GM12878 (cell line): Measurements from ENCODE around the gene TSHR. TPM values are rescaled to one million over a fixed set of nuclear protein-coding genes. Genes with fewer than 3 reads are reported as not detected.

Source experiments
- ATAC-seq: fragments of 200-7000 bp; cut with Tn5 transposase; 3 replicates; pipeline ENCODE4 v1.9.1; 2020; ENCODE audit warnings: mild to moderate bottlenecking, moderate library complexity
- BruUV-seq: library from RNA; stranded (reverse); fragments of 400-500 nt; replicated peaks from 2 replicates; lab custom pipeline; 2021; lab: Mats Ljungman, UMichigan
- CTCF ChIA-PET: fragments of 300-600 bp; sonication (Branson Sonifier 250); formaldehyde crosslinking; extraction: SDS; loops from one replicate; lab custom pipeline; 2021; ENCODE audit warnings: inconsistent platforms; lab: Yijun Ruan, JAX
- POLR2A ChIA-PET: fragments of 350-600 bp; formaldehyde crosslinking; extraction: SDS; loops from one replicate; lab custom pipeline; 2021; ENCODE audit warnings: inconsistent platforms; lab: Charles Lee
- RAD21 ChIA-PET: fragments of 300-600 bp; sonication (Branson Sonifier 250); formaldehyde crosslinking; loops from one replicate; lab custom pipeline; 2023; ENCODE audit warnings: antibody characterized with exemption; ENCODE audit not compliant: unreplicated experiment; lab: Charles Lee
- SMC1A ChIA-PET: fragments of 300-600 bp; sonication (Branson Sonifier 250); formaldehyde crosslinking; loops from one replicate; lab custom pipeline; 2023; ENCODE audit not compliant: unreplicated experiment, uncharacterized antibody; lab: Charles Lee
- DNase-seq: peaks from one replicate; pipeline ENCODE4 v3.0.0-alpha.2; 2011; ENCODE audit warnings: low read depth, low spot score
- FAIRE-seq: peaks from 3 replicates; lab custom pipeline; 2011; peaks lifted over from hg19 to GRCh38; lab: Jason Lieb, UNC
- H2AFZ ChIP-seq: 2 replicates; pipeline ENCODE4 v1.6.0; 2011; ENCODE audit warnings: low read depth, low read length, control low read depth; ENCODE audit not compliant: control insufficient read depth
- H3K27ac ChIP-seq: 2 replicates; pipeline ENCODE4 v1.5.1; 2011; ENCODE audit warnings: control low read depth; ENCODE audit not compliant: control insufficient read depth, insufficient read depth
- H3K27me3 ChIP-seq, 2 experiments: replicated peaks in 1 of 2; 2 replicates each; pipeline versions ENCODE4 v1.6.0 to v1.6.1; 2011; ENCODE audit warnings: low read length in 1 of 2; ENCODE audit not compliant: control insufficient read depth in 2 of 2, insufficient read depth in 2 of 2
- H3K36me3 ChIP-seq, 2 experiments: 2 replicates each; pipeline ENCODE4 v1.5.1; 2011; ENCODE audit warnings: low read length in 1 of 2; ENCODE audit not compliant: control insufficient read depth in 2 of 2, insufficient read depth in 2 of 2
- H3K4me1 ChIP-seq: 2 replicates; pipeline ENCODE4 v1.6.1; 2011; ENCODE audit warnings: mild to moderate bottlenecking, low read length, moderate library complexity, mixed read lengths; ENCODE audit not compliant: control insufficient read depth, insufficient read depth
- H3K4me2 ChIP-seq: 2 replicates; pipeline ENCODE4 v1.6.0; 2011; ENCODE audit warnings: control low read depth; ENCODE audit not compliant: control insufficient read depth, insufficient read depth
- H3K4me3 ChIP-seq: fragments of 200-600 bp; sonication (generic); 2 replicates; pipeline ENCODE4 v1.5.1; 2016
- H3K79me2 ChIP-seq: 2 replicates; pipeline ENCODE4 v1.6.0; 2011; ENCODE audit warnings: low read length; ENCODE audit not compliant: control insufficient read depth, insufficient read depth
- H3K9ac ChIP-seq: 2 replicates; pipeline ENCODE4 v1.8.0; 2011; ENCODE audit warnings: low read length, control low read depth, mixed read lengths; ENCODE audit not compliant: control insufficient read depth, insufficient read depth
- H3K9me3 ChIP-seq: replicated peaks from 3 replicates; pipeline ENCODE4 v1.5.1; 2011; ENCODE audit warnings: mild to moderate bottlenecking, low read length; ENCODE audit not compliant: control insufficient read depth, insufficient read depth
- H4K20me1 ChIP-seq: 2 replicates; pipeline ENCODE4 v1.6.0; 2011; ENCODE audit not compliant: control insufficient read depth, insufficient read depth
- ETV6 ChIP-seq, 2 experiments: fragments of 450-650 bp in 1 of 2; IDR thresholded peaks in 1 of 2; conservative IDR thresholded peaks in 1 of 2; 2 replicates each; pipeline ENCODE4 v1.6.1; 2014; ENCODE audit warnings: antibody characterized with exemption in 1 of 2, borderline replicate concordance in 1 of 2, low read depth in 1 of 2, mild to moderate bottlenecking in 1 of 2, moderate library complexity in 1 of 2
- IKZF2 ChIP-seq, 2 experiments: fragments of 450-650 bp; IDR thresholded peaks; 2 replicates each; pipeline ENCODE4 v1.6.1; 2017; ENCODE audit warnings: mild to moderate bottlenecking in 2 of 2, moderate library complexity in 2 of 2
- NRF1 ChIP-seq: conservative IDR thresholded peaks from 2 replicates; pipeline ENCODE4 v1.6.1; 2011; ENCODE audit warnings: mild to moderate bottlenecking, low read depth, low read length, improper control_type of control experiment
- POLR2AphosphoS2 ChIP-seq: IDR thresholded peaks from 2 replicates; pipeline ENCODE4 v1.6.1; 2011; ENCODE audit warnings: low read depth, mild to moderate bottlenecking, low read length, improper control_type of control experiment, moderate library complexity
- PRDM15 ChIP-seq: fragments of 450-650 bp; formaldehyde crosslinking; IDR thresholded peaks from 2 replicates; pipeline ENCODE4 v1.4.0; 2020; ENCODE audit warnings: mild to moderate bottlenecking, moderate library complexity
- ZNF207 ChIP-seq: fragments of 450-650 bp; IDR thresholded peaks from 2 replicates; pipeline ENCODE4 v1.6.1; 2014; ENCODE audit warnings: antibody characterized with exemption, mild to moderate bottlenecking, borderline replicate concordance
- WGBS: methylation state at CpG from one replicate; pipeline ENCODE4 v1.1.6; 2016; ENCODE audit warnings: low lambda C conversion rate; ENCODE audit not compliant: insufficient replicate concordance, insufficient coverage; ENCODE audit errors: missing lambda C conversion rate; 5-methylcytosine and 5-hydroxymethylcytosine counted together
- in situ Hi-C: fragments of 300-500 bp; cut with MboI; formaldehyde crosslinking; loops from 9 replicates; pipeline ENCODE4 v1.14.3; 2018; ENCODE audit warnings: mixed read lengths
- intact Hi-C: fragments of 100-400 bp; cut with micrococcal nuclease; formaldehyde crosslinking; loops from one replicate; pipeline ENCODE4 v1.14.2; 2022; ENCODE audit not compliant: unreplicated experiment
- polyA plus RNA-seq, 11 experiments: library from polyadenylated mRNA; depleted of rRNA in 4 of 11; unstranded in 6 of 11; stranded (reverse) in 5 of 11; fragments of >200 nt; fragmentation: Nextera tagmentation in 4 of 11; fragmentation: Illumina TruSeq in 1 of 11; extraction: Ambion mirVana in 4 of 11; extraction: Trizol in 1 of 11; gene quantifications; 1 replicate in 1 of 11; 2 replicates in 10 of 11; pipeline versions ENCODE4 v1.2.1 to v1.2.3, GENCODE V29; 2011 to 2016; ENCODE audit warnings: inconsistent platforms in 2 of 11, missing spikeins in 2 of 11, low read depth in 1 of 11
- total RNA-seq, 4 experiments: library from RNA; depleted of rRNA in 3 of 4; stranded (reverse); fragments of >200 nt in 3 of 4; fragmentation: Illumina TruSeq in 1 of 4; extraction: Trizol in 1 of 4; gene quantifications; 2 replicates each; pipeline versions ENCODE4 v1.2.1 to v1.2.3, GENCODE V29; 2013 to 2021
- TF ChIP-seq, protein P1 (sequence below): fragments of 450-650 bp; IDR thresholded peaks from 2 replicates; pipeline ENCODE4 v1.6.1; 2017; ENCODE audit warnings: mild to moderate bottlenecking, moderate library complexity

The TSHR gene
- total and polyA plus RNA-seq, 10 of the 15 experiments (the other 5 are each of a cell fraction or from before 2014, with no cell fraction given) = 0.06 to 0.31 TPM; not detected in 8

GRCh38 chr14:81127785-81128184 is 172.4 kb downstream of the TSHR start:
- H3K4me3 ChIP-seq = no peak overlapping the region
- no peak overlapping the region for H2AFZ ChIP-seq
- no peak for DNase-seq
- H3K4me2 ChIP-seq = no peak overlapping the region
- no peaks in the 10 kb centered on the region for H4K20me1 ChIP-seq
- H3K9me3 ChIP-seq = peaks cover 10% of the 10 kb centered on the region; the same call in 2 of the 3 replicates
- H3K9ac ChIP-seq = no peak overlapping the region
- ChIA-PET SMC1A (no interaction called here), POLR2A (interaction anchor here (1.1 kb wide), 1 partner anchor 14 kb away, joined by 3 read pairs; no protein-coding TSS in a partner anchor), RAD21 (no interaction called here), CTCF (no interaction called here)
- 45% methylated on average over 5 of the region's 5 CpGs for WGBS
- no peak overlapping the region for H3K27ac ChIP-seq
- intact Hi-C loops = no loop called here
- H3K36me3 ChIP-seq = no peaks in the 10 kb centered on the region
- BruUV-seq = no TSS peak
- H3K4me1 ChIP-seq = peaks cover 3% of the 10 kb centered on the region
- no peak for FAIRE-seq
- in situ Hi-C loops = no loop called here
- H3K27me3 ChIP-seq = no peaks in the 10 kb centered on the region
- no peaks in the 10 kb centered on the region for H3K79me2 ChIP-seq
- ATAC-seq = no peak
- TF ChIP-seq ZNF207 (no peak), PRDM15 (no peak), NRF1 (no peak), ETV6 (conservative IDR thresholded peaks at IDR 0.05 in 1 of 2, IDR thresholded peaks at IDR 0.05 in 1 of 2; ENCODE audit: borderline replicate concordance in 1 of 2, low read depth in 1 of 2) (no peak), POLR2AphosphoS2 (no peak), IKZF2 (IDR thresholded peaks at IDR 0.05) (no peak)
- TF ChIP-seq, protein P1, sequence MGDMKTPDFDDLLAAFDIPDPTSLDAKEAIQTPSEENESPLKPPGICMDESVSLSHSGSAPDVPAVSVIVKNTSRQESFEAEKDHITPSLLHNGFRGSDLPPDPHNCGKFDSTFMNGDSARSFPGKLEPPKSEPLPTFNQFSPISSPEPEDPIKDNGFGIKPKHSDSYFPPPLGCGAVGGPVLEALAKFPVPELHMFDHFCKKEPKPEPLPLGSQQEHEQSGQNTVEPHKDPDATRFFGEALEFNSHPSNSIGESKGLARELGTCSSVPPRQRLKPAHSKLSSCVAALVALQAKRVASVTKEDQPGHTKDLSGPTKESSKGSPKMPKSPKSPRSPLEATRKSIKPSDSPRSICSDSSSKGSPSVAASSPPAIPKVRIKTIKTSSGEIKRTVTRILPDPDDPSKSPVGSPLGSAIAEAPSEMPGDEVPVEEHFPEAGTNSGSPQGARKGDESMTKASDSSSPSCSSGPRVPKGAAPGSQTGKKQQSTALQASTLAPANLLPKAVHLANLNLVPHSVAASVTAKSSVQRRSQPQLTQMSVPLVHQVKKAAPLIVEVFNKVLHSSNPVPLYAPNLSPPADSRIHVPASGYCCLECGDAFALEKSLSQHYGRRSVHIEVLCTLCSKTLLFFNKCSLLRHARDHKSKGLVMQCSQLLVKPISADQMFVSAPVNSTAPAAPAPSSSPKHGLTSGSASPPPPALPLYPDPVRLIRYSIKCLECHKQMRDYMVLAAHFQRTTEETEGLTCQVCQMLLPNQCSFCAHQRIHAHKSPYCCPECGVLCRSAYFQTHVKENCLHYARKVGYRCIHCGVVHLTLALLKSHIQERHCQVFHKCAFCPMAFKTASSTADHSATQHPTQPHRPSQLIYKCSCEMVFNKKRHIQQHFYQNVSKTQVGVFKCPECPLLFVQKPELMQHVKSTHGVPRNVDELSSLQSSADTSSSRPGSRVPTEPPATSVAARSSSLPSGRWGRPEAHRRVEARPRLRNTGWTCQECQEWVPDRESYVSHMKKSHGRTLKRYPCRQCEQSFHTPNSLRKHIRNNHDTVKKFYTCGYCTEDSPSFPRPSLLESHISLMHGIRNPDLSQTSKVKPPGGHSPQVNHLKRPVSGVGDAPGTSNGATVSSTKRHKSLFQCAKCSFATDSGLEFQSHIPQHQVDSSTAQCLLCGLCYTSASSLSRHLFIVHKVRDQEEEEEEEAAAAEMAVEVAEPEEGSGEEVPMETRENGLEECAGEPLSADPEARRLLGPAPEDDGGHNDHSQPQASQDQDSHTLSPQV = no peak
